K562 (cell line): Measurements from ENCODE around the gene HTR3E. TPM values are rescaled to one million over a fixed set of nuclear protein-coding genes. Genes with fewer than 3 reads are reported as not detected.
A peak's percentile ranks its signal among the peaks of the same experiment; 100 is the strongest.

Source experiments
- CLOCK ChIP-seq: fragments of 250-450 bp; sonication (Bioruptor Pico); IDR thresholded peaks from 2 replicates; pipeline ENCODE4 v1.4.0; 2020; ENCODE audit warnings: mild to moderate bottlenecking, moderate library complexity, borderline replicate concordance
- DLX4 ChIP-seq: fragments of 250-450 bp; sonication (Bioruptor Pico); IDR thresholded peaks from 2 replicates; pipeline ENCODE4 v1.6.1; 2021; ENCODE audit warnings: mild to moderate bottlenecking
- DMBX1 ChIP-seq: fragments of 250-450 bp; sonication (Bioruptor Pico); IDR thresholded peaks from 2 replicates; pipeline ENCODE4 v1.8.0; 2022; ENCODE audit warnings: inconsistent platforms, mild to moderate bottlenecking, moderate library complexity, borderline replicate concordance
- E2F3 ChIP-seq: fragments of 250-450 bp; sonication (Bioruptor Pico); IDR thresholded peaks from 2 replicates; pipeline ENCODE4 v1.4.0; 2020; ENCODE audit warnings: mild to moderate bottlenecking
- HLTF ChIP-seq: fragments of 450-650 bp; IDR thresholded peaks from 2 replicates; pipeline ENCODE4 v1.6.1; 2016
- HMGN3 ChIP-seq: IDR thresholded peaks from 2 replicates; pipeline ENCODE4 v1.6.1; 2011; ENCODE audit warnings: borderline replicate concordance, low read depth, mild to moderate bottlenecking, mixed read lengths, low read length; ENCODE audit not compliant: insufficient read length; ENCODE audit errors: extremely low read depth
- KAT8 ChIP-seq: fragments of 450-650 bp; IDR thresholded peaks from 2 replicates; pipeline ENCODE4 v1.6.1; 2016; ENCODE audit warnings: low read depth, mild to moderate bottlenecking
- KDM4B ChIP-seq, 2 experiments: fragments of 450-650 bp in 1 of 2; sonication (generic) in 1 of 2; IDR thresholded peaks; 2 replicates each; pipeline ENCODE4 v1.6.1; 2016 to 2017; ENCODE audit warnings: borderline replicate concordance in 2 of 2, antibody characterized with exemption in 1 of 2, low read depth in 1 of 2, mild to moderate bottlenecking in 1 of 2
- KDM5B ChIP-seq: fragments of 200-600 bp; sonication (generic); IDR thresholded peaks from 2 replicates; pipeline ENCODE4 v1.6.1; 2012; ENCODE audit warnings: low read depth, mild to moderate bottlenecking, moderate library complexity, low read length, control low read depth, inconsistent platforms; ENCODE audit not compliant: insufficient replicate concordance
- NFXL1 ChIP-seq: fragments of 450-650 bp; formaldehyde crosslinking; IDR thresholded peaks from 2 replicates; pipeline ENCODE4 v1.4.0; 2021; ENCODE audit warnings: mild to moderate bottlenecking
- NR4A1 ChIP-seq, 2 experiments: fragments of 250-450 bp in 1 of 2; fragments of 450-650 bp in 1 of 2; sonication (Bioruptor Pico) in 1 of 2; IDR thresholded peaks; 2 replicates each; pipeline versions ENCODE4 v1.4.0 to v1.6.1; 2016 to 2020; ENCODE audit warnings: mild to moderate bottlenecking in 2 of 2, missing compliant biosample characterization in 1 of 2, missing genetic modification characterization in 1 of 2, moderate library complexity in 1 of 2
- PRDM10 ChIP-seq: fragments of 450-650 bp; IDR thresholded peaks from 2 replicates; pipeline ENCODE4 v1.6.1; 2018; ENCODE audit not compliant: partially characterized antibody
- PTRF ChIP-seq: fragments of 450-650 bp; IDR thresholded peaks from 2 replicates; pipeline ENCODE4 v1.6.1; 2016; ENCODE audit warnings: mild to moderate bottlenecking, missing genetic modification characterization, missing compliant biosample characterization
- RBM15 ChIP-seq: fragments of 200-400 bp; formaldehyde crosslinking; IDR thresholded peaks from 2 replicates; pipeline ENCODE4 v1.6.1; 2018; ENCODE audit warnings: mild to moderate bottlenecking, low read length, moderate library complexity; ENCODE audit not compliant: insufficient read depth
- RBM39 ChIP-seq: fragments of 200-400 bp; formaldehyde crosslinking; optimal IDR thresholded peaks from 2 replicates; pipeline ENCODE3; 2018; ENCODE audit warnings: low read depth, low read length
- SIRT6 ChIP-seq: IDR thresholded peaks from one replicate; pipeline ENCODE4 v1.6.1; 2012; ENCODE audit warnings: low read depth, mild to moderate bottlenecking, control low read depth, inconsistent platforms, low read length, moderate library complexity
- polyA plus RNA-seq, 8 experiments: library from polyadenylated mRNA; depleted of rRNA in 4 of 8; stranded (reverse) in 5 of 8; unstranded in 3 of 8; fragments of >200 nt; fragmentation: Nextera tagmentation in 2 of 8; fragmentation: Illumina TruSeq in 1 of 8; extraction: Ambion mirVana in 2 of 8; extraction: Trizol in 1 of 8; gene quantifications; 2 replicates each; pipeline versions ENCODE4 v1.2.1 to v1.2.3, GENCODE V29; 2011 to 2014; ENCODE audit warnings: inconsistent platforms in 1 of 8, missing spikeins in 1 of 8
- total RNA-seq, 7 experiments: library from RNA; depleted of rRNA in 6 of 7; stranded (reverse); fragments of >200 nt in 6 of 7; fragmentation: Illumina TruSeq in 2 of 7; extraction: Trizol in 2 of 7; gene quantifications; 2 replicates each; pipeline versions ENCODE4 v1.2.1 to v1.2.3, GENCODE V29; 2011 to 2021; ENCODE audit warnings: low replicate concordance in 1 of 7
- TF ChIP-seq, protein P1 (sequence below): fragments of 250-450 bp; sonication (Bioruptor Pico); IDR thresholded peaks from 2 replicates; pipeline ENCODE4 v1.4.0; 2020; ENCODE audit warnings: mild to moderate bottlenecking, moderate library complexity

Gene HTR3E
- total and polyA plus RNA-seq, 9 of the 15 experiments (the other 6 are each of a cell fraction or from before 2014, with no cell fraction given), result not detected

DNA sequence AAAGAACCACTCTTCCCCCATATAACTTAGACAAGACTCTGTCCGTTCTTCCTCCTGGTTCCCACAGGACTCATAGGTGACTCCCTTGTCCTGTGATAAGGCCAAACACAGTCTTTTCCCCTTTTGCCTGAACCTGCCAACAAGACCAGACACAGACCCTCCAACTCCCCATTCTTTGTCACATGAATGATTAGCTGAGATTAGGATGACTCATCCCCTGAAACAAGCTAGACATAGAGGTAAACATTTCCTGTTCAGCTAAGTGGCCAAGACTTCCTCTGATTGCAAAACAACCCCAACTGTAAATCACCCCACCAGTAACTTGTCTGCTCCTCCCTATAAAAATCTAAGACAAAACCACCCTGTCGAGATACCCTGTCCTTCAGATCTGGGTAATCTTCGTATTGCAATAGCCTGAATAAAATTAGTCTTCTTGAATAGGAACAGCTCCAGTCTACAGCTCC is 11.4 kb upstream of the HTR3E start (continued):
- no peak for TF ChIP-seq DLX4
- TF ChIP-seq KDM4B (IDR thresholded peaks at IDR 0.05; ENCODE audit: borderline replicate concordance in 2 of 2, low read depth in 1 of 2), result no peak
- no peak for TF ChIP-seq KAT8
- no peak for TF ChIP-seq SIRT6
- no peak for TF ChIP-seq PRDM10
- no peak for TF ChIP-seq RBM15
- no peak for TF ChIP-seq E2F3 (CRISPR knock-in tag)
- no peak for TF ChIP-seq NFXL1
- no peak for TF ChIP-seq CLOCK (CRISPR knock-in tag)
- TF ChIP-seq NR4A1 (CRISPR knock-in tag; IDR thresholded peaks at IDR 0.05), result no peak
- no peak for TF ChIP-seq NR4A1 (tag; IDR thresholded peaks at IDR 0.05)
- no peak for TF ChIP-seq HMGN3
- TF ChIP-seq KDM5B, result no peak
- no peak for TF ChIP-seq RBM39
- TF ChIP-seq HLTF, result no peak
- no peak for TF ChIP-seq DMBX1
- 0 out of 2 replicates have a peak, but pooled peaks have one; percentile 27 for TF ChIP-seq PTRF (tag)
- TF ChIP-seq, protein P1, sequence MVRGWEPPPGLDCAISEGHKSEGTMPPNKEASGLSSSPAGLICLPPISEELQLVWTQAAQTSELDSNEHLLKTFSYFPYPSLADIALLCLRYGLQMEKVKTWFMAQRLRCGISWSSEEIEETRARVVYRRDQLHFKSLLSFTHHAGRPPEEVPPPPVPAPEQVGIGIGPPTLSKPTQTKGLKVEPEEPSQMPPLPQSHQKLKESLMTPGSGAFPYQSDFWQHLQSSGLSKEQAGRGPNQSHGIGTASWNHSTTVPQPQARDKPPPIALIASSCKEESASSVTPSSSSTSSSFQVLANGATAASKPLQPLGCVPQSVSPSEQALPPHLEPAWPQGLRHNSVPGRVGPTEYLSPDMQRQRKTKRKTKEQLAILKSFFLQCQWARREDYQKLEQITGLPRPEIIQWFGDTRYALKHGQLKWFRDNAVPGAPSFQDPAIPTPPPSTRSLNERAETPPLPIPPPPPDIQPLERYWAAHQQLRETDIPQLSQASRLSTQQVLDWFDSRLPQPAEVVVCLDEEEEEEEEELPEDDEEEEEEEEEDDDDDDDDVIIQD (CRISPR knock-in tag), result no peak
